ENCODE data around the gene CUL4A.
A peak's percentile ranks its signal among the peaks of the same experiment; 100 is the strongest.
"Not testable (repeated sequence)": the region's sequence is repeated elsewhere in the genome, so short reads cannot be mapped to it uniquely, and the experiment has no call there.

The CUL4A gene

DNA sequence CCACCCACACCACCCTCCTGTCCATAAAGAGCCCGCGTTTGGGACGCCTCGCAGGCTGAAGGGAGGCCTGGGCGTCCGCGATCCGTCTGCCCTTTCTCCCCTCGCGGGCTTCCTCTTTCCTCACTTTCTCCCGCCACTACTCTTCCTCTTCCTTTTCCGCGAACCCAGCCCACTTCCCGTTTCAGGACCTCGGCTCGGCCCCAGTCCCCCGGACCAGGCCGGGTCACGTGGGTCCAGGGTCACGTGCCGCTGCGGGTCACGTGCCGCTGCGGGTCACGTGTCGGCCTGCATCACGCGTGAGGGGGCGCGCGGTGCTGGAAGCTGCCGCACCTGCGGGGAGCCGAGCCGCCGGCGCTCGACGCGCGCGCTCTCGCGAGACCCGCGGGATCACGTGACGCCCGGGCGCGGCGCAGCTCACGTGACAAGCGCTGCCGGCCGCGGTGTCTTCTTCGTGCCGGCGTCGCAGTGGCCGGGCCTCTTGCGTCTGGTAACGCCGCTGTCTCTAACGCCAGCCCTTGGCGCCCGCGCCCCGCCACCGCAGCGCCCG, 87.5 kb downstream of the CUL4A start, which contains the start of gene LAMP1:
LAMP1 (plus strand) TSS at position 417 of the 547 bp plus-strand sequence. CDS start 196 bp downstream, outside the sequence.
- H3K4me3 Mint-ChIP-seq, result peak within 1 kb of the TSS; percentile 96

DNA sequence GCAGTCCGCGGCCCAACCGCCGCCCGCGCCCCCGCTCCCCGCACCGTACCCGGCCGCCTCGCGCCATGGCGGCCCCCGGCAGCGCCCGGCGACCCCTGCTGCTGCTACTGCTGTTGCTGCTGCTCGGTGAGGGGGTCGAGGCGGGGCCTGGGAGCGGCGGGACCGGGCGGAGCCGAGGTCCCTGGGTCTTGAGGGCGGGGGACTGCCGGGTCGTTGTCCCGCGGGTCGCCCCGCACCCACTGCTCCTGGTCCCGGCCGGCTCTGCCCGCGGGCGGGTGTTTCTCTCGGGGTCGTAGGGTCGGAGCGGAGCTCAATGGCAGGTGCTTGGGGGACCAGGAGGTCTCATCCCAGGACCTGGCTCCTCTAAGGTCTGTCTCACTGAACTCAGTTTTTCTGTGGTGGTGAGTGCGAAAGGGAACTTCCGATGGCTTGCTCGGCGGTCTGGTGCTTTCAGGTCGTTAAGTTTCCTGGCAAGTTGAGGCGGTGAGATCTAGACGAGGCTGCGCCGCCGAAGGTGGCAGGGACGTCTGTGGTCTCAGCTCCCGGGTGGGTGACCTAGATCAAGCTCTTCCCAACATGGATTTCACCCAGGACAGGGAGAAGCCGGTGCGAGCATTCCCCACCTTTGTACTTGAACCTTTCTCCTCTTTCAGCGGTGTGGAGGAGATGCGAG, 88.1 kb downstream of the CUL4A start:
- H3K27ac Mint-ChIP-seq, result peak overlapping the region; percentile 96
- H3K36me3 Mint-ChIP-seq (ENCODE audit: low read depth), result peaks cover 11% of the 10 kb centered on the region
- H3K4me1 Mint-ChIP-seq (ENCODE audit: low read depth), result peaks cover 45% of the 10 kb centered on the region
- peaks cover 6% of the 10 kb centered on the region for H3K27me3 Mint-ChIP-seq
- H3K4me3 Mint-ChIP-seq, result peak overlapping the region; percentile 96
- H3K9me3 Mint-ChIP-seq, result no peaks in the 10 kb centered on the region

More for the DNA sequence above, 87.5 kb downstream of the CUL4A start, which contains the start of gene LAMP1:
- Mint-ChIP-seq H3K4me1 (ENCODE audit: low read depth) (peaks cover 51% of the 10 kb centered on the region), H3K27ac (peak within 1 kb of the TSS; percentile 99), H3K9me3 (no peaks in the 10 kb centered on the region), H3K27me3 (peaks cover 12% of the 10 kb centered on the region), H3K36me3 (ENCODE audit: low read depth) (peaks cover 11% of the 10 kb centered on the region)

DNA sequence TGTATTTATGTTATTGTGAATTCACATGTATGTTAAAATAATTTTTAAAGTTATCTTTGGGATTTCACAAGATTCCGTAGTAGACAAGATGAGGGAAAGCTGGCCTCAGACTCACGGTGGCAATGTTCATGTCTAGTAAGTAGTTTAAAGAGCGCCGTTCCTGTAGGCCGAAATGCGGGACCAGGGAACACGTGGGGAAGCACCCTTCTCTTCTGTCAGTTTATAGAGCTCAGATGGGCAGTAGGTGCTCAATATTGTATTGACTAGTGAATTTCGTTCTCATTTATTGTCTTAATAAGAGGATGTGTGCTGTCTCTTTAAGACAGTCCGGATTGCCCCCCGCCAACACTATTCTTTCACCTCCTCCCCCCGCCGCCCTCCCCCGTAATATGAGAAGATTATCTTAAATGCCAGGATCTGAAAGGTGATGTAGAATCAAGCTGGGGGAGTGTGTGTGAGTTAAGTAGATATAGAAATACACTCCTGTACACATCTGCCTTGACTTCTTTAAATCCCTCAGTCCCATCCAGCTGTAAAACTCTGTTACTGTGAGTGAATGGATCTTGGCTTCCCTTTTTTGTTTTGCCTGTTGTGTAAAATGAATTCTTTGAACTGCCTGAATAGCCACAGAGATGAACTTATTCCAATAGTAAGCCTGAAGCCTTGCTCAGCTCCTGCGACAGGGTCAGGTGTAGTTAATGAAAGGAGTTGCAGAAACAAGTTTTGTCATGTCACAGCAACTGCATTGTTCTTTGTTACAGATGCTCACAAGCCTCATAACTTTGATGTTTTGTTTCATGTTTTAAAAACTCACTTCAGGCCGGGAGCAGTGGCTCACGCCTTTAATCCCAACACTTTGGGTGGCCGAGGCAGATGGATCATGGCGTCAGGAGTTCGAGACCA, 88.9 kb downstream of the CUL4A start:
- H3K27ac Mint-ChIP-seq, result peak overlapping the region; percentile 96
- H3K4me1 Mint-ChIP-seq (ENCODE audit: low read depth), result peaks cover 50% of the 10 kb centered on the region
- peaks cover 15% of the 10 kb centered on the region for H3K36me3 Mint-ChIP-seq (ENCODE audit: low read depth)
- peaks cover 3% of the 10 kb centered on the region for H3K27me3 Mint-ChIP-seq
- H3K9me3 Mint-ChIP-seq, result no peaks in the 10 kb centered on the region
- H3K4me3 Mint-ChIP-seq, result peak overlapping the region; percentile 96

DNA sequence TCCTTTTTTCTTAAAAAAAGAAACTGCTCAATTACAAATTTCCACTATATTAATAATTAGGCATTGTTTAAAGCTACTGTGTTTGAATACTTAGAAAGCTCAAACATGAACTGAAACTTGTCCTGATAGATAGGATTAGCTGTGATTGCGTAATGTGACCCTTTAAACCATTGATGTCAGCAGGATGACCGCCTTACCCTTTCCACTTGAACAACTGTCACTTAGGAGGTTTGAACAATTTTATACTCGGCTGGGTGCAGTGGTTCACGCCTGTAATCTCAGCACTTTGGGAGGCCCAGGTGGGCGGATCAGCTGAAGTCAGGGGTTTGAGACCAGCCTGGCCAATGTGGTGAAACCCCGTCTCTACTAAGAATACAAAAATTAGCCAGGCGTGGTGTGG, 90.5 kb downstream of the CUL4A start:
- Mint-ChIP-seq H3K27ac (no peak overlapping the region), H3K36me3 (ENCODE audit: low read depth) (peaks cover 15% of the 10 kb centered on the region), H3K27me3 (peaks cover 3% of the 10 kb centered on the region), H3K4me1 (ENCODE audit: low read depth) (peaks cover 54% of the 10 kb centered on the region), H3K9me3 (no peaks in the 10 kb centered on the region), H3K4me3 (no peak overlapping the region)

DNA sequence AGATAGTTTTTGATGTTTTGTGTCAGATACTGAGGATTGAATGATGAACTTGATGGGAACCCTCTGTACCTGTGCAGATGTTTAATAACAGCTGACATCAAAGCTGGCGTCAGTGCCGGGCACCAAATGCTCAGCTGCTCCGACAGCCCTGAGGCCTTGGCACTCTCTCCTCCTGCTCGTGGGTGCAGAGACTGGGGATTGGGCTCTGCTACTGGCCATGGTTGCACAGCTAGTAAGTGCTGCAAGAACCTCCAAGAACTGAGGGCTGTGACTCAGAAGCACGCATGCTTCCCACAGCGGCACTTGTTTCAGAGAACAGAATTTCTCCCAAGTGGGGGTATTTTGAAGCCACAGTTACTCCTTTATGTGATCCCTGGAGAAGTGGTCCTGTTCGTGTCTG, 93.6 kb downstream of the CUL4A start:
- peaks cover 12% of the 10 kb centered on the region for H3K36me3 Mint-ChIP-seq (ENCODE audit: low read depth)
- H3K27ac Mint-ChIP-seq, result no peak overlapping the region

DNA sequence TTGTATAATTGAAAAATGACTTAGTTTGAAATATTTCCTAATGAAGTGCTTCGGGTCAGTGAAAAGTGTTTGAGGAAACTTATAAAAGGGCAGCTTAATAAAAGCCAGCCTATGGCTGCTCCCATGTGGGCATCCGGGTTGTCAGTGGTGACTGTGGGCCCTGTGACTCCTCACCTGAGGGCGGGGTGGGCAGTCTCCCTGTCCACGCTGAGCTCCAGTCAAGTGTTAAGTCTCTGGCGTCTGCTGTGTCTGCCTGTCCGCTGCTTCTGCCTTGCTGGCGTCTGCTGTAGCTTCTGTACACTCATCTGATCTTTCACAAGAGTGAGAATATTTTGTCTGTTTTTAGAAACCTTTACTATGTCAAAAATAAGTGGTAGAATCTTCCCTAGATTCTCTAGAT, 94.7 kb downstream of the CUL4A start:
- H3K4me1 Mint-ChIP-seq (ENCODE audit: low read depth), result peaks cover 25% of the 10 kb centered on the region
- peaks cover 12% of the 10 kb centered on the region for H3K36me3 Mint-ChIP-seq (ENCODE audit: low read depth)
- H3K27ac Mint-ChIP-seq, result no peak overlapping the region
- H3K27me3 Mint-ChIP-seq, result no peaks in the 10 kb centered on the region
- no peak overlapping the region for H3K4me3 Mint-ChIP-seq
- no peaks in the 10 kb centered on the region for H3K9me3 Mint-ChIP-seq

More for the DNA sequence above, 93.6 kb downstream of the CUL4A start:
- no peak overlapping the region for H3K4me3 Mint-ChIP-seq
- no peaks in the 10 kb centered on the region for H3K9me3 Mint-ChIP-seq
- peaks cover 35% of the 10 kb centered on the region for H3K4me1 Mint-ChIP-seq (ENCODE audit: low read depth)
- no peaks in the 10 kb centered on the region for H3K27me3 Mint-ChIP-seq

DNA sequence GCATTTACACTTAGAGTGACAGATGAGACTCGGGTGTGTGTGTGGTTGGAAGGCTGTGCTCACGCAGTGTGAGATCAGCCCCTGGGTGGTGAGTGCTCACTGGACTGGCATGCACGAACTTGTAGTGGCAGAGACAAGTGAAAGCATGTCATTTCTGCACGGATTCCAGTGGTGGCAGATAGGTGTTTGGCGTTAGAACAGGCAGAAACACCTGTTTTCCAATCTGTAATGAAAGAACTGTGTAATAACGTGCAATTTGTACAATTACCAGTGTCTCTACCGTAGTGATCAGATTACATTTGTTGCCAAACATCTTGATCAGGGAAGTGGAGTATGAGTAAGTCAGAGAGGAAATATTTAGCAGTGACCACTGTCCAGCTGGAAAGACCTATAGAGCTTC, 95.8 kb downstream of the CUL4A start:
- peaks cover 17% of the 10 kb centered on the region for H3K36me3 Mint-ChIP-seq (ENCODE audit: low read depth)
- H3K27ac Mint-ChIP-seq, result no peak overlapping the region
- H3K9me3 Mint-ChIP-seq, result no peaks in the 10 kb centered on the region
- no peak overlapping the region for H3K4me3 Mint-ChIP-seq
- no peaks in the 10 kb centered on the region for H3K27me3 Mint-ChIP-seq
- peaks cover 16% of the 10 kb centered on the region for H3K4me1 Mint-ChIP-seq (ENCODE audit: low read depth)

DNA sequence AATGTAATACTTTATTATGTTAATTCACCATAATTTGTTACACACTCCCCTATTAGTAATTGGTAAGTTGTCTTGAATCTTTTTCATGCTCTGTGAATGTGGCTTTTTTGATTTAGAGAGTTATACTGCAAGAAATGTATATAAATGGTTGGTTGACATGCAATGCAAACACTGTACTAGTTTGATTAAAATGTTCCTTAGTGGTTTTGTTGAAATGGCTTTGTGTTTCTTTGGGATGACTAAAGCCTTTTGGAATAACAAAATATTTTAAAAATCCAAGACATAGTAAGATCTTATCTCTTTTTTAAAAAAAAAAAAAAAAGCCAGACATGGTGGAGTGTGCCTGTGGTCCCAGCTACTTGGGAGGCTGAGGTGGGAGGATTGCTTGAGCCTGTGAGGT, 98.1 kb downstream of the CUL4A start:
- H3K4me3 Mint-ChIP-seq, result no peak overlapping the region
- H3K4me1 Mint-ChIP-seq (ENCODE audit: low read depth), result peaks cover 11% of the 10 kb centered on the region
- H3K27me3 Mint-ChIP-seq, result no peaks in the 10 kb centered on the region
- no peak overlapping the region for H3K27ac Mint-ChIP-seq
- peaks cover 19% of the 10 kb centered on the region for H3K36me3 Mint-ChIP-seq (ENCODE audit: low read depth)
- no peaks in the 10 kb centered on the region for H3K9me3 Mint-ChIP-seq

DNA sequence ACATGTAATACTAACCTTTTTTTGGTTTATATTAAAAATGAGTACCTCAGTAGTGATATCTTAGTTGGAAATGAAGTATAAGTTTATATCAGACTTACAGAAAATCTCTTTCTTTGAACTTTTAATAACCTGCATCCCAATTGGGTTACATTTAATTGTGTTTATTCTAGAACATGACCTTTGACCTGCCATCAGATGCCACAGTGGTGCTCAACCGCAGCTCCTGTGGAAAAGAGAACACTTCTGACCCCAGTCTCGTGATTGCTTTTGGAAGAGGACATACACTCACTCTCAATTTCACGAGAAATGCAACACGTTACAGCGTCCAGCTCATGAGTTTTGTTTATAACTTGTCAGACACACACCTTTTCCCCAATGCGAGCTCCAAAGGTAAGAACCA, 100.1 kb downstream of the CUL4A start:
- peaks cover 15% of the 10 kb centered on the region for H3K36me3 Mint-ChIP-seq (ENCODE audit: low read depth)

DNA sequence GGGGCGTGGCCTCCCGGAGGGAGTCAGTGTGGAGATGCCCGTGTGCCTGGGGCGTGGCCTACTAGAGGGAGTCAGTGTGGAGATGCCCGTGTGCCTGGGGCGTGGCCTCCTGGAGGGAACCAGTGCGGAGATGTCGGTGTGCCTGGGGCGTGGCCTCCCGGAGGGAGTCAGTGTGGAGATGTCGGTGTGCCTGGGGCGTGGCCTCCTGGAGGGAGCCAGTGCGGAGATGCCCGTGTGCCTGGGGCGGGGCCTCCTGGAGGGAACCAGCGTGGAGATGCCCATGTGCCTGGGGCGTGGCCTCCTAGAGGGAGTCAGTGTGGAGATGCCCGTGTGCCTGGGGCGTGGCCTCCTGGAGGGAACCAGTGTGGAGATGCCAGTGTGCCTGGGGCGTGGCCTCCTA, 104.7 kb downstream of the CUL4A start:
- not testable (repeated sequence) for H3K4me1 Mint-ChIP-seq (ENCODE audit: low read depth); H3K27me3 Mint-ChIP-seq; H3K9me3 Mint-ChIP-seq; H3K27ac Mint-ChIP-seq; H3K4me3 Mint-ChIP-seq
- H3K36me3 Mint-ChIP-seq (ENCODE audit: low read depth), result peaks cover 15% of the 10 kb centered on the region

More for the DNA sequence above, 100.1 kb downstream of the CUL4A start:
- H3K4me3 Mint-ChIP-seq, result no peak overlapping the region
- peaks cover under 1% of the 10 kb centered on the region for H3K4me1 Mint-ChIP-seq (ENCODE audit: low read depth)
- no peak overlapping the region for H3K27ac Mint-ChIP-seq
- H3K27me3 Mint-ChIP-seq, result no peaks in the 10 kb centered on the region
- H3K9me3 Mint-ChIP-seq, result no peaks in the 10 kb centered on the region

DNA sequence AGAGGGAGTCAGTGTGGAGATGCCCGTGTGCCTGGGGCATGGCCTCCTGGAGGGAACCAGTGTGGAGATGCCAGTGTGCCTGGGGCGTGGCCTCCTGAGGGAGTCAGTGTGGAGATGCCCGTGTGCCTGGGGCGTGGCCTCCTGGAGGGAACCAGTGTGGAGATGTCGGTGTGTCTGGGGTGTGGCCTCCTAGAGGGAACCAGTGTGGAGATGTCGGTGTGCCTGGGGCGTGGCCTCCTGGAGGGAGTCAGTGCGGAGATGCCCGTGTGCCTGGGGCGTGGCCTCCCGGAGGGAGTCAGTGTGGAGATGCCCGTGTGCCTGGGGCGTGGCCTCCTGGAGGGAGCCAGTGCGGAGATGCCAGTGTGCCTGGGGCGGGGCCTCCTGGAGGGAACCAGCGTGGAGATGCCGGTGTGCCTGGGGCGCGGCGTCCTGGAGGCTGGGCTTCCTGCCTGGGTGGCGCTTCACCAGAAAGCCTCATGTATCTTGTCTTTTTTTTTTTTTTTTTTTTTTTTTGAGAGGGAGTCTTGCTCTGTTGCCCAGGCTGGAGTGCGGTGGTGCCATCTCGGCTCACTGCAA, 105.6 kb downstream of the CUL4A start:
- H3K36me3 Mint-ChIP-seq (ENCODE audit: low read depth), result peaks cover 13% of the 10 kb centered on the region
- not testable (repeated sequence) for H3K27me3 Mint-ChIP-seq; H3K4me1 Mint-ChIP-seq (ENCODE audit: low read depth); H3K9me3 Mint-ChIP-seq; H3K4me3 Mint-ChIP-seq
- peak overlapping the region; percentile 31 for H3K27ac Mint-ChIP-seq

DNA sequence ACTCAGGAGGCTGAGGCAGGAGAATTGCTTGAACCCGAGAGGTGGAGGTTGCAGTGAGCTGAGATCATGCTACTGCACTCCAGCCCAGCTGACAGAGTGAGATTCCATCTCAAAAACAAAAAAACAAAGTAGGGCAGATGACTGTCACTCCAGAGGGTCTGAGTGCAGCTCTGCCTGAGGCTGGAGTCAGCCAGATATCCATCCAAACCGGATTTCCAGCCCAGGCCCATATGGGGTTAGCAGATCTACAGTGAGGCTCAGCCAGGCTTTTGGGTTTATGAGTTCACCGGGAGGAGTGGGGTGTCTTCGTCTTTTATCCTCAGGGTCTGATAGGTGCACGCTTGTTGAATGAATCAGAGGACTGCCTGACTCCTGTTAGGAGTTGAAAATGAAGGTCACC, 106.6 kb downstream of the CUL4A start:
- Mint-ChIP-seq H3K27me3 (no peaks in the 10 kb centered on the region), H3K4me3 (no peak overlapping the region), H3K9me3 (no peaks in the 10 kb centered on the region), H3K4me1 (ENCODE audit: low read depth) (no peaks in the 10 kb centered on the region), H3K27ac (no peak overlapping the region), H3K36me3 (ENCODE audit: low read depth) (peaks cover 17% of the 10 kb centered on the region)

Data from stimulated activated naive CD8-positive, alpha-beta T cell treated with anti-CD3 and anti-CD28 coated beads, Interleukin-15, Interleukin-2, amounts not matched to agents 100 ng/mL and 50 ng/mL, for 24 hours (primary cell).